GM23248 (cell line): ENCODE results near the gene KERA. TPM values are rescaled to one million over a fixed set of nuclear protein-coding genes. Genes with fewer than 3 reads are reported as not detected.
A peak's percentile ranks its signal among the peaks of the same experiment; 100 is the strongest.

ENCODE experiments used
- DNase-seq: peaks from one replicate; pipeline ENCODE4 v3.0.0-alpha.2; 2015
- H2AFZ ChIP-seq: fragments of 200-600 bp; sonication (generic); 2 replicates; pipeline ENCODE4 v1.6.1; 2016; ENCODE audit warnings: antibody characterized with exemption
- H3F3A ChIP-seq: fragments of 200-600 bp; sonication (generic); 2 replicates; pipeline ENCODE4 v1.6.1; 2016; ENCODE audit warnings: mild to moderate bottlenecking, antibody characterized with exemption, mixed run types; ENCODE audit not compliant: insufficient read depth
- H3K27ac ChIP-seq: fragments of 200-600 bp; sonication (generic); 2 replicates; pipeline ENCODE4 v1.5.1; 2016; ENCODE audit warnings: mild to moderate bottlenecking
- H3K27me3 ChIP-seq: fragments of 200-600 bp; sonication (generic); replicated peaks from 2 replicates; pipeline ENCODE4 v1.6.1; 2016; ENCODE audit warnings: mild to moderate bottlenecking; ENCODE audit not compliant: insufficient read depth
- H3K36me3 ChIP-seq: fragments of 200-600 bp; sonication (generic); 2 replicates; pipeline ENCODE4 v1.6.1; 2016; ENCODE audit warnings: low read depth, mild to moderate bottlenecking
- H3K4me1 ChIP-seq: fragments of 200-600 bp; sonication (generic); 2 replicates; pipeline ENCODE4 v1.6.1; 2016; ENCODE audit warnings: mild to moderate bottlenecking; ENCODE audit not compliant: insufficient read depth
- H3K4me2 ChIP-seq: fragments of 200-600 bp; sonication (generic); one replicate; pipeline ENCODE4 v1.6.1; 2016; ENCODE audit warnings: mild to moderate bottlenecking; ENCODE audit not compliant: unreplicated experiment
- H3K4me3 ChIP-seq: fragments of 200-600 bp; sonication (generic); 2 replicates; pipeline ENCODE4 v1.5.1; 2016; ENCODE audit warnings: mild to moderate bottlenecking
- H3K79me2 ChIP-seq: fragments of 200-600 bp; sonication (generic); 2 replicates; pipeline ENCODE4 v1.6.1; 2016; ENCODE audit warnings: mild to moderate bottlenecking; ENCODE audit not compliant: insufficient read depth
- H3K9ac ChIP-seq: fragments of 200-600 bp; sonication (generic); 2 replicates; pipeline ENCODE4 v1.6.1; 2016; ENCODE audit warnings: mild to moderate bottlenecking
- H3K9me2 ChIP-seq: fragments of 200-600 bp; sonication (generic); 2 replicates; pipeline ENCODE4 v1.6.1; 2016; ENCODE audit warnings: mixed run types, mild to moderate bottlenecking, moderate library complexity; ENCODE audit not compliant: insufficient read depth
- H3K9me3 ChIP-seq: fragments of 200-600 bp; sonication (generic); one replicate; pipeline ENCODE4 v1.6.1; 2017; ENCODE audit warnings: low read depth
- H4K20me1 ChIP-seq: fragments of 200-600 bp; sonication (generic); 2 replicates; pipeline ENCODE4 v1.6.0; 2016; ENCODE audit not compliant: insufficient read depth
- EZH2 ChIP-seq: fragments of 200-600 bp; sonication (generic); IDR thresholded peaks from 2 replicates; pipeline ENCODE4 v1.6.1; 2018; ENCODE audit warnings: antibody characterized with exemption, mild to moderate bottlenecking; ENCODE audit not compliant: insufficient read depth, poor library complexity, severe bottlenecking
- EZH2phosphoT487 ChIP-seq: fragments of 200-600 bp; sonication (generic); IDR thresholded peaks from 2 replicates; pipeline ENCODE4 v1.6.1; 2018; ENCODE audit warnings: antibody characterized with exemption, moderate library complexity, mild to moderate bottlenecking, low read depth; ENCODE audit not compliant: insufficient read depth
- WGBS, 2 experiments: methylation state at CpG; one replicate each; pipeline ENCODE4 v1.1.6; 2015 to 2017; ENCODE audit warnings: low lambda C conversion rate in 2 of 2, low coverage in 1 of 2; ENCODE audit errors: missing lambda C conversion rate in 2 of 2; 5-methylcytosine and 5-hydroxymethylcytosine counted together
- in situ Hi-C: fragments of 300-500 bp; cut with MboI; formaldehyde crosslinking; loops from 2 replicates; pipeline ENCODE4 v1.15.0; 2020
- polyA plus RNA-seq: library from polyadenylated mRNA; unstranded; fragments of >200 nt; fragmentation: Nextera tagmentation; extraction: Ambion mirVana; gene quantifications from 2 replicates; pipeline ENCODE4 v1.2.1, GENCODE V29; 2016
- total RNA-seq: library from RNA; depleted of rRNA; stranded (reverse); fragments of >200 nt; shearing (Covaris generic); gene quantifications from 2 replicates; pipeline ENCODE4 v1.2.3, GENCODE V29; 2014

KERA gene
- total and polyA plus RNA-seq, 2 experiments from 2014 or later: not detected

- Histone ChIP-seq H2AFZ (no peak overlapping the region), H4K20me1 (no peaks in the 10 kb centered on the region), H3K27ac (peak overlapping the region; percentile 72), H3K9me3 (no peaks in the 10 kb centered on the region), H3K9me2 (no peaks in the 10 kb centered on the region), H3K79me2 (no peaks in the 10 kb centered on the region), H3F3A (peaks cover 32% of the 10 kb centered on the region; the same call in 1 of the 2 replicates), H3K4me3 (no peak overlapping the region), H3K9ac (peak overlapping the region; percentile 36; the same call in 1 of the 2 replicates), H3K4me2 (peak overlapping the region; percentile 45), H3K36me3 (peaks cover 22% of the 10 kb centered on the region), H3K4me1 (peaks cover 36% of the 10 kb centered on the region), H3K27me3 (no peaks in the 10 kb centered on the region)
- TF ChIP-seq EZH2: no peak
- no peak for TF ChIP-seq EZH2phosphoT487
- in situ Hi-C loops: no loop called here
- no peak for DNase-seq
- WGBS, 2 experiments: 46 to 48% methylated on average over 2 of the region's 2 CpGs
Measured at GRCh38 chr12:91099341-91099740, 41.5 kb upstream of the KERA start.

GRCh38 chr12:91098941-91099340 is 41.1 kb upstream of the KERA start:
- WGBS, 2 experiments: 0 to 4% methylated on average over 3 of the region's 3 CpGs
- peak overlapping the region; percentile 72 for H3K27ac ChIP-seq
- in situ Hi-C loops: no loop called here

GRCh38 chr12:91098461-91098860 is 40.6 kb upstream of the KERA start:
- in situ Hi-C loops: no loop called here
- peak overlapping the region; percentile 45 for H3K4me2 ChIP-seq

More at GRCh38 chr12:91098941-91099340, 41.1 kb upstream of the KERA start:
- H3K4me2 ChIP-seq: peak overlapping the region; percentile 45
- H3F3A ChIP-seq: peaks cover 32% of the 10 kb centered on the region; the same call in 1 of the 2 replicates
- no peak for TF ChIP-seq EZH2
- DNase-seq: peak; percentile 92
- H3K4me1 ChIP-seq: peaks cover 39% of the 10 kb centered on the region
- no peaks in the 10 kb centered on the region for H3K79me2 ChIP-seq
- H3K9ac ChIP-seq: peak overlapping the region; percentile 36
- no peaks in the 10 kb centered on the region for H4K20me1 ChIP-seq
- no peaks in the 10 kb centered on the region for H3K9me2 ChIP-seq
- no peaks in the 10 kb centered on the region for H3K27me3 ChIP-seq
- H3K36me3 ChIP-seq: peaks cover 19% of the 10 kb centered on the region
- no peaks in the 10 kb centered on the region for H3K9me3 ChIP-seq
- H2AFZ ChIP-seq: no peak overlapping the region
- H3K4me3 ChIP-seq: no peak overlapping the region; the same call in 1 of the 2 replicates

GRCh38 chr12:91094957-91095356 is 37.1 kb upstream of the KERA start:
- H2AFZ ChIP-seq: no peak overlapping the region
- no peaks in the 10 kb centered on the region for H4K20me1 ChIP-seq
- no peaks in the 10 kb centered on the region for H3K79me2 ChIP-seq
- no peak overlapping the region for H3K4me3 ChIP-seq
- H3K4me1 ChIP-seq: peaks cover 31% of the 10 kb centered on the region
- H3K9me2 ChIP-seq: no peaks in the 10 kb centered on the region
- in situ Hi-C loops: no loop called here
- 66 to 77% methylated on average over 1 of the region's 1 CpG for WGBS, 2 experiments
- H3K4me2 ChIP-seq: no peak overlapping the region
- no peaks in the 10 kb centered on the region for H3K9me3 ChIP-seq
- H3K9ac ChIP-seq: no peak overlapping the region
- TF ChIP-seq EZH2 (no peak), EZH2phosphoT487 (no peak)
- DNase-seq: peak; percentile 20
- no peaks in the 10 kb centered on the region for H3K27me3 ChIP-seq
- H3K27ac ChIP-seq: no peak overlapping the region
- no peaks in the 10 kb centered on the region for H3K36me3 ChIP-seq
- H3F3A ChIP-seq: peaks cover 17% of the 10 kb centered on the region; the same call in 1 of the 2 replicates

More at GRCh38 chr12:91098461-91098860, 40.6 kb upstream of the KERA start:
- H3K4me1 ChIP-seq: peaks cover 43% of the 10 kb centered on the region
- H3K36me3 ChIP-seq: peaks cover 15% of the 10 kb centered on the region
- H3K4me3 ChIP-seq: no peak overlapping the region; the same call in 1 of the 2 replicates
- H3K9me2 ChIP-seq: no peaks in the 10 kb centered on the region
- H3K79me2 ChIP-seq: no peaks in the 10 kb centered on the region
- peaks cover 32% of the 10 kb centered on the region; the same call in 1 of the 2 replicates for H3F3A ChIP-seq
- no peaks in the 10 kb centered on the region for H4K20me1 ChIP-seq
- DNase-seq: no peak
- TF ChIP-seq EZH2phosphoT487: no peak
- TF ChIP-seq EZH2: no peak
- no peaks in the 10 kb centered on the region for H3K27me3 ChIP-seq
- peak overlapping the region; percentile 13; the same call in 1 of the 2 replicates for H3K9ac ChIP-seq
- peak overlapping the region; percentile 72 for H3K27ac ChIP-seq
- H2AFZ ChIP-seq: no peak overlapping the region
- no peaks in the 10 kb centered on the region for H3K9me3 ChIP-seq

GRCh38 chr12:91094032-91094662 is 36.3 kb upstream of the KERA start:
- Histone ChIP-seq H3K79me2 (no peaks in the 10 kb centered on the region), H3K9ac (peak overlapping the region; percentile 34; the same call in 1 of the 2 replicates), H2AFZ (peak overlapping the region; percentile 67), H4K20me1 (no peaks in the 10 kb centered on the region), H3K4me2 (peak overlapping the region; percentile 75), H3K4me1 (peaks cover 23% of the 10 kb centered on the region), H3K4me3 (peak overlapping the region; percentile 40), H3K9me3 (no peaks in the 10 kb centered on the region), H3K9me2 (no peaks in the 10 kb centered on the region), H3F3A (peaks cover 10% of the 10 kb centered on the region; the same call in 1 of the 2 replicates), H3K27me3 (no peaks in the 10 kb centered on the region), H3K27ac (no peak overlapping the region), H3K36me3 (no peaks in the 10 kb centered on the region)
- TF ChIP-seq EZH2phosphoT487 (no peak), EZH2 (no peak)
- DNase-seq: peak; percentile 46
- in situ Hi-C loops: no loop called here
